Ishikawa (cell line): ENCODE results near the gene CD83.

Source experiments
- CEBPB ChIP-seq: IDR thresholded peaks from 2 replicates; pipeline ENCODE4 v1.6.1; 2012
- CREB1 ChIP-seq: IDR thresholded peaks from 2 replicates; pipeline ENCODE4 v1.6.1; 2012; ENCODE audit warnings: low read depth
- EGR1 ChIP-seq: IDR thresholded peaks from 2 replicates; pipeline ENCODE4 v1.6.1; 2012
- EP300 ChIP-seq: IDR thresholded peaks from 2 replicates; pipeline ENCODE4 v1.6.1; 2012; ENCODE audit warnings: borderline replicate concordance
- MAX ChIP-seq: IDR thresholded peaks from 2 replicates; pipeline ENCODE4 v1.6.1; 2012
- NFIC ChIP-seq: IDR thresholded peaks from 2 replicates; pipeline ENCODE4 v1.6.1; 2012
- RAD21 ChIP-seq: IDR thresholded peaks from 2 replicates; pipeline ENCODE4 v1.6.1; 2012; ENCODE audit warnings: low read depth
- TAF1 ChIP-seq: IDR thresholded peaks from 2 replicates; pipeline ENCODE4 v1.6.1; 2012; ENCODE audit warnings: low read depth, mild to moderate bottlenecking
- TEAD4 ChIP-seq: IDR thresholded peaks from 2 replicates; pipeline ENCODE4 v1.6.1; 2012
- YY1 ChIP-seq: IDR thresholded peaks from 2 replicates; pipeline ENCODE4 v1.6.1; 2012; ENCODE audit warnings: low read depth

GRCh38 chr6:14141351-14142062, 23.9 kb downstream of the CD83 start:
- no peak for TF ChIP-seq MAX
- TF ChIP-seq EP300 = no peak
- TF ChIP-seq RAD21 = no peak
- no peak for TF ChIP-seq NFIC
- no peak for TF ChIP-seq TAF1
- TF ChIP-seq CREB1 = no peak
- TF ChIP-seq TEAD4 = no peak
- TF ChIP-seq YY1 = no peak
- TF ChIP-seq CEBPB = no peak
- TF ChIP-seq EGR1 = no peak
